Activated CD8-positive, alpha-beta memory T cell treated with anti-CD3 and anti-CD28 coated beads, Interleukin-2, amount 50 U/mL, for 1 hour (primary cell): ENCODE data around the gene ABCB11.
"Not testable (repeated sequence)": the region's sequence is repeated elsewhere in the genome, so short reads cannot be mapped to it uniquely, and the experiment has no call there.

Experiments
- DNase-seq: peaks from one replicate; pipeline ENCODE4 v3.0.0-alpha.2; 2020; ENCODE audit errors: extremely low read depth

ABCB11 gene

DNA sequence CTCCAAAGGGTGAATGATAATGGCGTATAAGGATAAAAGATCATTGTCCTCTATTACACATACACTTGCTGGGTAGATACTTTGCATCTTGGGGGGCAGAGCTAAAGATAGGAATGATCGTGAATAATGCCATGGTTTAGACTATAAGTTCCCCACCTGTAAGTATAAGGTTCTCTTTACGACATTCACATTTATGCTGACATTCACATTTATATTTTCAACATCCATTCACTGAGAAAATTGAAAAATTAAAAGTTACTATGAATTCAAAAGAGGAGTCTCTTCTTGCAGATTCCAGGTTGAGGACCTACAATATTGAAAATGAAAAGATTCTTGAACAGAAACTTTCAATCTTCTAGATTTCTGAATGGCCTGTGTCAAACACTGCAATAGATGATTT, 138.8 kb downstream of the ABCB11 start:
- no peak for DNase-seq

DNA sequence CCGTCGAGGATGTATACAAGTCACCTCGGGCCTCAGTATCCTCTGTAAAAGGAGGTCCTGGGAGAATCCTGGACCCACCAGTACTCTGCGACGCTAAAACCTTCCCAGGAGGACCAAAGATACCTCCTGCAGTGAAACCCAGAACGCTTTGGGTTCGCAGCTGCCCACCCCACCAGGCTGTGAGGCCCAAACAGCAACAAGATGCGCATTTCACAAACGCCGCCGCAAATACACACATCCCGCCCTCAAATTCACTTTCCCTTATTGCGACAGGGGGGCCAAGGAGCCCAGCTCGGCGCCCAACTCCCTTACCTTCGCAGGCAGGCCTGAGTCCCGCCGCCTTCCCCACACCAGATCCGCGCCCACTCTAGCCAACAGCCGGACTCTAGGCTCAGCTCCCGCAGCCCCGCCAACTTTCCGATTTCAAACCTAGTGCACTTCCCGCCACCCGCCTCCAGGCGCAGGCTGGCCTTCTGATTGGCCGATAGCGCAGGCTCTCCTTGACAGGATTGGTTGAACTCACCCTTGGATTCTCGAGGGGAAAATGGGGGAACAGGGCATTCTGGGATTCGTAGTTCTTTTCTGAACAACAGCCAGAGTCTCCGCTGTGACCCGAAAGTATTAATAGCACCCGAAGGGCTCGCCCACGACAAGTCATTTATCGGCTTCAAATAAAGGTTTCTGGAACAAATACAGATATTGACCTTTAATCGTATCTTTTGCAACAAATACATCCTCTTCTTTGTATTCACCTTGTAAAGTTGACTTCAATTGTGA, 140.9 kb downstream of the ABCB11 start, which contains the start of gene SPC25:
Gene SPC25 (minus strand): TSS at position 425 of the 777 bp plus-strand sequence. CDS start 911 bp downstream, outside the sequence.
- DNase-seq, result peak; percentile 63

DNA sequence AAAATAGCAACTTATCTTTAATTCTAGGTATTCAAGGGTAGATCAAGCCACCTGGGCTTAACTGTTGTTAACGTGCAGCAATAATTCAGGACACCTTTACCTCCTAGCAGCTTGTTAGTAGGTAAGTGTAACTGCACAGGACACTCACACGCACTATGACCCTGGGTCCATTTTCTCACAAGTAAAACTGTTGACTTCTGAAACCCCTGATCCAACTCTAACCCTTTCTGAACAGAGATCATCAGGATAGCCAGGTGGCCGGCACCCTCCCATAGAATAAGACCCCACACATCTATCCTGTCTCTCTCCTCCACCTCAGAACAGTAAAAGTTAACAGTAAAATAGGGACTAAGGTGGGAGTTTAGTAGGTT, 141.5 kb downstream of the ABCB11 start:
- no peak for DNase-seq

DNA sequence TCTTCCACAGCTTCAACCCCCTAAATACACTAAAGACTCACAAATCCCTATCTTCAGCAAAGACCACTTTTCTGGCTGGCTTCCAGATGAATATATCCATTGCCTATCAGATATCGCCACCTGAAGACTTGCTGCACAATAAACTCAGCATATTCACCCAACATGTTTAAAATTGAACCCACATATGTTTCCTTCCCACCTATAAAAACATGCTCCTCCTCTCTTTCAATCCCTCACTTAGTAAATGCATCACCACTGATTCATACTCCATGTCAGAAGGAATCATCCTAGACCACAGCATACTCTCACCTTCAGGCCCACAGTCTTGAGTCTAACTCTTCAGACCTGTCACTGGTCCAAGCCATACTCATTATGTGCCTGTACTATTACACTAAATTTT, 146.1 kb downstream of the ABCB11 start:
- DNase-seq, result no peak

DNA sequence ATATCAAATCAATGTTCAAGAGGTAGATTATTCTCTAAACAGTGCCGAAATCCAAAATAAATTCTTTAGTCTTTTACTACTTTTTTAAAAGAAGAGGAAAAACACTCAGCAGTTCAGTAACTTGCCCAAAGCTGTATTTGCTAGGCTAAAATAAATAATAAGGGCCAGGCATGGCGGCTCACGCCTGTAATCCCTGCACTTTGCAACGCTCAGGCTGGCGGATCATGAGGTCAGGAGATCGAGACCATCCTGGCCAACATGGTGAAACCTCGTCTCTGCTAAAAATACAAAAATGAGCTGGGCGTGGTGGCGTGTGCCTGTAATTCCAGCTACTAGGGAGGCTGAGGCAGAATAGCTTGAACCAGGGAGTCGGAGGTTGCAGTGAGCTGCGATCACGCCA, 149.0 kb downstream of the ABCB11 start:
- not testable (repeated sequence) for DNase-seq

DNA sequence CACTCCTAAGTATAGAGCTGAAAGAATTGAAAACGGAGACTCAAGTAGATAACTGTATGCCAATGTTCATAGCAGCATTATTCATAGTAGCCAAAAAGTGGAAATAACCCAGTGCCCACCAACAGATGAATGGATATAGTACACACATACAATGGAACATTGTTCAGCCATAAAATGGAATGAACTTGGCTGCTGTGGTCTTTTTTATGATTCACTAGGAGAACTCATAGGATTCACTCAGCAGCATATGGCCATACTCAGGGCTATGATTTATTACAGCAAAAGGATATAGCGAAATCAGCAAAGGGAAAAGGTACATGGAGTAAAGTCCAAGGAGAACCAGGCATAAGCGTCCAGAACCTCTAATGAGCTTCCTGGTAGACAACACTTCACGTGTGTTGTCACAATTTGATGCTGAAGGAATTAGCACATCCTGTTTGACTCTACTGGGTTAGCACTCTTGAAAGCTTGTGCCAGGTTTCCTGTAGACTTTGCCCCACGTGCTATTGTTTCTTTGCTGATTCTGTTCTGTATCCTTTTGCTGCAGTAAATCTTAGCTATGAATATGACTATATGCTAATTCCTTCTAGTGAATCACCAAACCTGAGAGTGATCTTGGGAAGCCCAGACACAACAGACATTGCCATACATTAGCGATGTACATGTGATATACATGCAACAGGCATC, 156.6 kb downstream of the ABCB11 start:
- DNase-seq, result no peak

DNA sequence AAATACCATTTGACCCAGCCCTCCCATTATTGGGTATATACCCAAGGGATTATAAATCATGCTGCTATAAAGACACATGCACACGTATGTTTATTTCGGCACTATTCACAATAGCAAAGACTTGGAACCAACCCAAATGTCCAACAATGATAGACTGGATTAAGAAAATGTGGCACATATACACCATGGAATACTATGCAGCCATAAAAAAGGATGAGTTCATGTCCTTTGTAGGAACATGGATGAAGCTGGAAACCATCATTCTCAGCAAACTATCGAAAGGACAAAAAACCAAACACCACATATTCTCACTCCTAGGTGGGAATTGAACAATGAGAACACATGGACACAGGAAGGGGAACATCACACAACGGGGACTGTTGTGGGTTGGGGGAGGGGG, 160.3 kb downstream of the ABCB11 start:
- DNase-seq, result not testable (repeated sequence)
